Inferior parietal cortex (tissue), 1 donor: ENCODE data around the gene LST1.

ENCODE experiments used
- DNase-seq: peaks from one replicate; pipeline ENCODE4 v3.0.0-alpha.2; 2016; ENCODE audit errors: extremely low spot score

Gene LST1

DNA sequence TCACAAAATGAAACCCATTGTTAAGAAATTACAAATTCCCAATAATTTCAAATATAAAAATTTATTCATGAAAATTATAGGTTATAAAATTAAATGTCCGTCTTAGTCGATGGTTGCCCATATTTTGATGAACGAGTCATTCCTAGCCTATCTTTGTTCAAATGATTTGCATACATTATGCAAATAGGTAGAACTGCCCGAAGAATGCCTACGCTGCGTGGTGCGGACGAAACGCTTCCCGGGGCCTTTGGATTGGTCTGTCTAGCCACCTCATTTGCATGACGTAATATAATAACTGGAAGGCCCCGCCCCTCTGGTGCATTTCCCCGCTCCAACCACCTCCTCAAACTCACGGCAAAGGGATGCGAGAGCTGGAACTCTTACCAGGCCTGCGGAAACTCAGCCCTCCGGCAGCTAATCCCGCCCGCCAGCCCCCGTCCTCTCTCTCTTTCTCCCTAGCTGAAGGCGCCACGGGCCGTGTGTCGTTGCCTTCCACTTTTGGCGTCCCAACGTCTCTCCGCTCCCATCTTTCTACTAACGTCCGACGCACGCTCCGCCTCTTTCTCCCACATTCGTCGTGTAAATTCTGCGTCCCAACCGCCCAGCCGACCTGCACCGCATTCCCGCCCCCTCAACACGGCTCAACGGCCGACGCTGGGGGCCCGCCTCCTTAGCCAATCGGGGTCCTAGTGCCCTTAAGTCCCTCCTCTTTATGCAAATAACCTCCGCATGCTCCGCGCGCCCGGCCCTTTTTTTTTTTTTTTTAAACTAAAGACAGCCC is 33.9 kb downstream of the LST1 start:
- DNase-seq, result peak; percentile 97

DNA sequence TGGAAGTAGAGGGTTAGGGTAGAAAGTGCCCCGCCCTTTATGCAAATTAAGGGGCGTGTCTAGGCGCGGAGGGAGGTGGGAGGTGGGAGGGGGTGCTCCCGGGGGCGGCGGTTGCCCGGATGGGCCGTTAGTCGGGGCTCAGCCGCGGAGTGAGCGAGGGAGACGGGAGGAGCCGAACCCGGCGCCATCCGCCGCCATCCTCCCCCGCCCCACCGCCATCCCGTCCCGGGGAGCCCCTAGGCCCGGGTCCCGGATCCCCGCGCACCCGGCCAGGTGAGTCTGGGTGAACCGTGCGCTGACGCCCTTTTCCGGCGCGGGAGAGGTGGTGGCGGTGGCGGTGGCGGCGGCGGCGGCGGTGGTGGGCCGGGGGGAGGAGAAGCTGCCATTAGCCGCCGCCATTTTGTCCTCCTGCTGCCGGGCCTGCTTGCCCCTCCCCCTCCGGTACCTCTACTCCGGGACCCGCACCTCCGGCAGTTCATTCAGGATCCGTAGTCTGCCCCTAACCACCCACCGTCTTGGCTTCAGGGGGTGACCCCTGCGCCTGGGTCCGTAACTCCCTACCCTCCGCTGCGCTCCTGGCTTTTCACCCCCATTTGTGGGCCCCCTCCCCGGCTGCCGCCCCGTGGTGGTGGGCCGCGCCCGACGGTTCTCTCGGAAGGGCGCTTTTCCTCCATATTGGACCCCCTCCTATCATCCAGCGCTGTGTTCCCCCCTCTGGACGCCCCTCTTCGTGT is 34.7 kb downstream of the LST1 start, which contains the start of gene PRRC2A:
Gene PRRC2A (plus strand): TSS at position 130 of the 734 bp plus-strand sequence. CDS start 2,075 bp downstream, outside the sequence.
- DNase-seq, result peak; percentile 50

DNA sequence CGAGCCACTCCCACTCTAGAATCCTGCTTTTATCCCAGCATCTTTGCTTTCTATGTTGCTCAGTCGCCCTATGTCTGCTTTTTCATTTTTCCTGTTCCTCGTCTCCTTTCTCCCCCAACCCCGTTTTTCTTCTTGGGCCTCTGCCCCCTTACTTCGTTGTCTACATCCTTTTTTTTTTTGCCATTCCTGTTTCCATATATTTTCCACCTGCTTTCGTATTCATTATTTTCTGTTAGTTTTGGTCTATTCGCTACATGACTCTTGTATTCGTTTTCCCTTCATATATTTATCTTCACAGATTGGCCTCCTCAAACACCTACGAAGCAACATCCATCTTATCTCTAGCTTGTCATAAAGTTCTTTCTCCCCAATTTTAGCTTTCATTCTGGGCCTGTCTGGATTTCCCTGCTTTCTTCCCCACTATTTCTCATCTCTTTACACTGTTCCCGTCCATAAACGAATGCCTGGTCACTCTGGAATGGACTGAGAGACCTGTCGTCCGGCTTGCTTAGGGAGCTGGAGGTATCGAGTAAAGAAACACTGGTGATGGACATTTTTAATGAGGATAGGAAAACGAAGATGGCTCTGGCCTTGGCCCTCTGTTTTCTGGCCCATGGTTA is 35.4 kb downstream of the LST1 start:
- DNase-seq, result peak; percentile 12

DNA sequence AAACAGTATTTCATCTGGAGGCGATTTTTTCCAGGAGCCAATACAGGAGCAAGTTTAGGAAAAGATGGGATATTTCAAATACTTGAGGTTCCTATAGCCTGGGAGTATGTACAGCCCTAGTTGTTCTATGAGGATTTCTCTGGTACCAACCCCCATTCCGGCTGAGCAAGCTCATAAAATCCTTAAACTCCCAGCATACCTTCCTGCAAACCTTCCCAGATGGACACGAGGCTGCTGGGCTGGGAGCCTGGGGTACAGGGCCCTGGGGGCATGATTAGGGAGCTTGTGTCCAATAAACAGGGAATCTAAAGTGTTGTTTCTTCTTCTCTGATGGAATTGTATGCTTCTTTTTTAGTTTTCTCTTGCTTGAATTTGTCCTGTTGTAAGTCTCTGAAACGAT is 35.9 kb downstream of the LST1 start:
- no peak for DNase-seq

DNA sequence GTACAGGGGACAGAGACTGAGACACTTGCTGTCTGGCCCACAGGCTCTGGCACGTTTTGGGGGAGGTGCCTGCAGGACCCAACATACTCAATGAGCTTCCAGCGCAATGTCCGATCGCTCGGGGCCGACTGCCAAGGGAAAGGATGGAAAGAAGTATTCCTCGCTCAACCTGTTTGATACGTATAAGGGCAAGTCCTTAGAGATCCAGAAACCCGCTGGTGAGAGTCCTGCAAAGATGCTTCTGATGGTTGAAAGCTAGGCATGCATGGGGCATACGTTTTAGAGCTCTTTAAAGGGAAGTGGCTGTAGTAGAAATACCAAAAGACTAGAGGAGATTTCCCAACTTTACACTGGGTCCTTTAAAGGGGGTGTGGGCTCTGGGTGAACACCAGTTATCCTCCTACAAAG is 36.6 kb downstream of the LST1 start:
- DNase-seq, result no peak

DNA sequence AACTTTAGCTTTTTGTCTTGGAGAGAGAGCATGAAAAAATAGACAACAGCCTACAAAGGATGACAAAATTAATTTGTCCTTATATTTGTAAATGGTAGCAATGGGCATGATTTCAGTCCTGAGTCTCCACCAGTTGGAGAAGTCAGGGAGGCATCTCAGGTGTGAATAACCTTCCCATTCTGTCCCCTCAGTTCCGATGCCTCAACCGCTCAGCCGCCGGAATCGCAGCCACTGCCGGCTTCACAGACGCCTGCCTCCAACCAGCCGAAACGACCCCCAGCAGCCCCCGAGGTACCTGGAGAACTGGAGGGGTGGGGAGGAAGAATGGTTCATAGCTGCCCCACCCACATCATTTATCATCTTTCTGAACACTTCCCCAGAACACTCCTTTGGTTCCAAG is 38.0 kb downstream of the LST1 start:
- no peak for DNase-seq

DNA sequence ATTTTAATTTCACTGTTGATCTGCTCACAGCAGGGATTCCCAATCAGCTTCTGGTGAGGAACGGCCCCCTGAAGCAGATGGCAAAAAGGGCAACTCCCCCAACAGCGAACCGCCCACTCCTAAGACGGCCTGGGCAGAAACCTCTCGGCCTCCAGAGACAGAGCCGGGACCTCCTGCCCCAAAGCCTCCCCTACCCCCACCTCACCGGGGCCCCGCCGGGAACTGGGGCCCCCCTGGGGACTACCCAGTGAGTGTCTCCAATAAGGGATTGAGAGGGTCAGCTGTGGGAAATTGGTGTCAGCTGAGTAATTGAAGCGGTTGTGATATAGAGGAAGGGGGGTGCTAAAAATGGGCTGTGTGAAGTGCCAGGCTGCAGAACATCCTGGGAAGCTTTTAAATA is 40.9 kb downstream of the LST1 start:
- DNase-seq, result no peak

DNA sequence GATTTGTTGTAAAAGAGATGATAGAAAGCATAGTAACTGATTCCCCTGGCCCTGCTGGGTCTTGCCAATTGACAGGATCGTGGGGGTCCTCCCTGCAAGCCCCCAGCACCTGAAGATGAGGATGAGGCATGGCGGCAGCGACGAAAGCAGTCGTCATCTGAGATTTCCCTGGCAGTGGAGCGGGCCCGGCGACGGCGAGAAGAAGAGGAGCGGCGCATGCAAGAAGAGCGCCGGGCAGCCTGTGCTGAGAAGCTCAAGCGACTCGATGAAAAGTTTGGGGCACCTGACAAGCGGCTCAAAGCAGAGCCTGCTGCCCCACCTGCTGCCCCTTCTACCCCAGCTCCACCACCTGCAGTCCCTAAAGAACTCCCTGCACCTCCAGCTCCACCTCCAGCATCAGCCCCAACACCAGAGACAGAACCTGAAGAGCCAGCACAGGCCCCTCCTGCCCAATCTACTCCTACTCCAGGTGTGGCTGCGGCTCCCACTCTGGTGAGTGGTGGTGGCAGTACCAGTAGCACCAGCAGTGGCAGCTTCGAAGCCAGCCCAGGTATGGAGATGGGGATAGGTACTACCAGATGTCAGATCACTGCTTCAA is 41.7 kb downstream of the LST1 start:
- no peak for DNase-seq

DNA sequence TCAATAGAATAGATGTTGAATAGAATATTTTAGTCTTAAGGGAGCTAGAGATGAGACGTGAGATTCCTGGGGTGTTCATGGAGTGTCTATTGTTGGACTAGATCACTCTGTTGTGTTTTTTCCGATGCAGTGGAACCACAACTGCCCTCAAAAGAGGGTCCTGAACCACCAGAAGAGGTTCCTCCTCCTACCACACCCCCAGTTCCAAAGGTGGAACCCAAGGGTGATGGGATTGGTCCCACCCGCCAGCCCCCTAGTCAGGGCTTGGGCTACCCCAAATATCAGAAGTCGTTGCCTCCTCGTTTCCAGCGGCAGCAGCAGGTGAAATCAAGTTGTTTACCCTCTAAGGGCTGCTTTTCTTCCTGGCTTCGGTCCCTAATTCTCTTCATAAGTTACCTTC is 42.9 kb downstream of the LST1 start:
- DNase-seq, result no peak

DNA sequence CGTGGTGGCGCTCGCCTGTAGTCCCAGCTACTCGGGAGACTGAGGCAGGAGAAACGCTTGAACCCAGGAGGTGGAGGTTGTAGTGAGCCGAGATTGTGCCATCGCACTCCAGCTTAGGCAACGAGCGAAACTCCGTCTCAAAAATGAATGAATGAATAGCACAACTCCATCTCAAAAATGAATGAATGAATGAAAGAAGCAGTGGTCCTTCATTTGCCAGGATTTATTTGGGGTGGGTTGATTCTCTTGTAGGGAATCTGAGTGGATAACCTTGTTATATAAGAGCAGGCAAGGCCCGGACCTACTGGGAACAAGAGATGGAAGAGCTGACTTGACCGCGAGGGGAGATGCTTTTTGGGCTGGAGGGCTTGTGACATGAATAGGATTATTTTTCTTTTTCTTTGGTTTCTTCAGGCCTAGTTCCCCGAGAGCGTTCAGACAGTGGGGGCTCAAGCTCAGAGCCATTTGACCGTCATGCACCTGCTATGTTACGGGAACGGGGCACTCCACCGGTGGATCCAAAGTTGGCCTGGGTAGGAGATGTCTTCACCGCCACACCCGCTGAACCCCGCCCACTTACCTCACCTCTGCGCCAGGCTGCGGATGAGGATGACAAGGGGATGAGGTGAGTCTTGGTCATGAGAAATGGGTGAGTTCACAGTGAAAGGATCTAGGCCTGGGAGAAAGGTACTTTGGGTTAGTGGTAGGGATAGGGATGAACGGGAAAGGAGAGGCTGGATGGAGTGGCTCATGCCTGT is 44.3 kb downstream of the LST1 start:
- no peak for DNase-seq

DNA sequence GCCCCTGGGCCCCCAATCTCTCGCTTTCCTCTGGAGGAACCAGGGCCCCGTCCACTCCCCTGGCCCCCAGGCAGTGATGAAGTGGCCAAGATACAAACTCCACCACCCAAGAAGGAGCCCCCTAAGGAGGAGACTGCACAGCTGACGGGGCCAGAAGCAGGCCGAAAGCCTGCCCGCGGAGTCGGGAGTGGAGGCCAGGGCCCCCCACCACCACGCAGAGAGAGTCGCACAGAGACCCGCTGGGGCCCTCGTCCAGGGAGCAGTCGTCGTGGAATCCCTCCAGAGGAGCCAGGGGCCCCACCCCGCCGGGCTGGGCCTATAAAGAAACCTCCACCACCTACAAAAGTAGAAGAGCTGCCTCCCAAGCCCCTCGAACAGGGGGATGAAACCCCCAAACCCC is 45.1 kb downstream of the LST1 start:
- DNase-seq, result no peak

DNA sequence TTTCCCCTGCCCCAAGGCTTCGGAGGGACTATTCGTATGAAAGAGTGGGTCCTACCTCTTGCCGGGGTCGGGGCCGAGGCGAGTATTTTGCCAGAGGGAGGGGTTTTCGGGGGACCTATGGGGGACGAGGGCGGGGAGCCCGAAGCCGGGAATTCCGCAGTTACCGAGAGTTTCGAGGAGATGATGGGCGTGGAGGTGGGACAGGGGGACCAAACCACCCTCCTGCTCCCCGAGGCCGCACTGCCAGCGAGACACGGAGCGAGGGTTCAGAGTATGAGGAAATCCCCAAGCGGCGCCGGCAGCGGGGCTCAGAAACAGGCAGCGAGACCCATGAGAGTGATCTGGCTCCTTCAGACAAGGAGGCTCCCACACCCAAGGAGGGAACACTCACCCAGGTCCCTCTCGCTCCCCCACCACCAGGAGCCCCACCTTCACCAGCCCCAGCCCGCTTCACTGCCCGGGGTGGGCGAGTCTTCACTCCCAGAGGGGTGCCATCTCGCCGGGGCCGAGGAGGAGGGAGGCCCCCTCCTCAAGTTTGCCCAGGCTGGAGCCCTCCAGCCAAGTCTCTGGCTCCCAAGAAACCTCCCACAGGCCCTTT is 45.7 kb downstream of the LST1 start:
- DNase-seq, result no peak

DNA sequence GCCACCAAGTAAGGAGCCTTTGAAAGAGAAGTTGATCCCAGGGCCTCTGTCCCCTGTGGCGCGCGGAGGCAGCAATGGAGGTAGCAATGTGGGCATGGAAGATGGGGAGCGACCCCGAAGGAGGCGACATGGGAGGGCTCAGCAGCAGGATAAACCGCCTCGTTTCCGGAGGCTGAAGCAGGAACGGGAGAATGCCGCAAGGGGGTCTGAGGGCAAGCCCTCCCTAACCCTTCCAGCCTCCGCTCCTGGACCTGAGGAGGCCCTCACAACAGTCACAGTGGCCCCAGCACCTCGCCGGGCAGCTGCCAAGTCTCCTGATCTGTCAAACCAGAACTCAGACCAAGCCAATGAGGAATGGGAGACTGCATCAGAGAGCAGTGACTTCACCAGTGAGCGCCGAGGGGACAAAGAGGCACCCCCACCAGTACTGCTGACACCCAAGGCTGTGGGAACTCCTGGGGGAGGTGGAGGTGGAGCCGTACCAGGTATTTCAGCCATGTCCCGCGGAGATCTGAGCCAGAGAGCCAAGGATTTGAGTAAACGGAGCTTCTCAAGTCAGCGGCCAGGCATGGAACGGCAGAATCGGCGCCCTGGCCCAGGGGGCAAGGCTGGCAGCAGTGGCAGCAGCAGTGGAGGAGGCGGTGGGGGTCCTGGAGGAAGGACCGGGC is 46.3 kb downstream of the LST1 start:
- no peak for DNase-seq

DNA sequence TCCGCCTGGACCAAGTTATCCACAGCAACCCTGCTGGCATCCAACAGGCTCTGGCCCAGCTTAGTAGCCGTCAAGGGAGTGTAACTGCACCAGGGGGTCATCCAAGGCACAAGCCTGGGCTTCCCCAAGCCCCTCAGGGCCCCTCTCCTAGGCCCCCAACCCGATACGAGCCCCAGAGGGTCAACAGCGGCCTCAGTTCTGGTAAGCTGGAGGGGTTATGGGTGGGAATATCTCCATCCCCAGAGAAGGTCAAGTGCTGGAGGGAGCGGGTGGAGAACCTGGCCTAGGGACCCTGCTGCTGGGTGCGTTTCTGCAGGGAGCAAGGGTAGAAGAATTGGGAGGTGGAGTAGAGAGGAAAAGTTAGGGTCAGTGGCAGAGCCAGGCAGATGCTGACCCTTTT is 47.4 kb downstream of the LST1 start:
- no peak for DNase-seq

DNA sequence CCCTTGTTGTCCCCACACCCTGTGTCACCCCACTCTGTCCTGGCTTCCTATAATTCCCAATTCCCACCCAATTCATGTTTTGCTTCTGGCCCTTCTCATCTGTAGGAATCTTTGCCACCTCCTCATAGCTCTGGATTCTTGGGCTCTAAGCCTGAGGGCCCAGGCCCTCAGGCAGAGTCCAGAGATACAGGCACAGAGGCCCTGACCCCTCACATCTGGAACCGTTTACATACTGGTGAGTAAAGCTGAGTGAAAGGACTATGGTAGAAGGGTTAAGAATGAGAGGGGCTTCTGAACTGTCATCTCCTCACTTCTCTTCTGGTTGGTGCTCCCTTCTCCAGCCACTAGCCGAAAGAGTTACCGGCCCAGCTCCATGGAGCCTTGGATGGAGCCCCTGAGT is 48.1 kb downstream of the LST1 start:
- DNase-seq, result no peak

DNA sequence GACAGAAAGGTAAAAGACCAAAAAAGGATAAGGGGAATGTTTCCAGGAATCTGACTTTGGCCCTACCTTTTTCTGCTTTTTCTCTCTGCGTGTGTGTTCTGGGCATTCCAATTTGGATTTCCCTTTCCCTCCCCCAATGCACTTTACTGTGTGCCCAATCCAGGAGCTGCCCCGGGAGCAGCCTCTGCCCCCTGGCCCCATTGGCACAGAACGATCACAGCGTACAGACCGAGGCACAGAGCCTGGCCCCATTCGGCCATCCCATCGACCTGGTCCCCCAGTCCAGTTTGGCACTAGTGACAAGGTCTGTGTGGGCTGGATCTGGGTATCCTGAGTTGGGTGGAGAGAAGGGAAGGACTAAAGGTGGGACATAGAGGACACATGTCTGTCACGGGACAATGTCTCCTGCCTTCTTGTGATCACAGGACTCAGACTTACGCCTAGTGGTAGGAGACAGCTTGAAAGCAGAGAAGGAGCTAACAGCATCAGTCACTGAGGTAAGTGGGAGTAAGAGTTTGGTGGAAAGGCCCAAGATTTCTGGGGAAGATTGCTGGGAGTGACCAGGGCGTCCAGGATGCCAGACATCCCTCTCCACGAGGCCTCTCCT is 49.0 kb downstream of the LST1 start:
- no peak for DNase-seq

DNA sequence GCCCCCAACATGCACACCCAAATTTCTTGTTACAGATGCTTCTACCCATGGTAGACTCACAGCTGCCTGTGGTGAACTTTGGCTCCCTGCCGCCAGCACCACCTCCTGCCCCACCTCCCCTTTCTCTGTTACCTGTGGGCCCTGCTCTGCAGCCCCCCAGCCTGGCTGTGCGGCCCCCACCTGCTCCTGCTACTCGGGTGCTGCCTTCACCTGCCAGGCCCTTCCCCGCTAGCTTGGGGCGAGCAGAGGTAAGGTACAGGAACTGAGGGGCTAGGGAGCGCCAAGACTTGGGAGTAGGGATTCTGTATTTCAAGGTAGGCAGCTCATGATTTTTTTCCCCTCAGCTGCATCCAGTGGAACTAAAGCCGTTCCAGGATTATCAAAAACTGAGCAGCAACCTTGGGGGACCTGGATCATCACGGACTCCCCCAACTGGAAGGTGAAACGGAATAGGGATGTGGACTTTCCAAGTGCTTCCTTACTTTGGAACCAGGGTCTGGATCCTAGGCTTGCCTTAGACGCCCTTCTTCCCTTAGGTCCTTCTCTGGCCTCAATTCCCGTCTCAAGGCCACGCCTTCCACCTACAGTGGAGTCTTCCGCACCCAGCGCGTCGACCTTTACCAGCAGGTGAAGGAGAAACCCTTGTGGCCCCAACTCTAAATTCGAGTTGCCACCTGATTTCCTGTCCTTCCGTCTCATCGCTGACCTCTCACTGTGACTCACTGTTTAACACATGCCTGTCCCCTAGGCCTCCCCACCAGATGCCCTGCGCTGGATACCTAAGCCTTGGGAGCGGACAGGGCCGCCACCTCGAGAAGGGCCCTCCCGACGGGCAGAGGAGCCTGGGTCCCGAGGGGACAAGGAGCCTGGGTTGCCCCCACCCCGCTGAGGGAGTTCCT is 50.9 kb downstream of the LST1 start:
- no peak for DNase-seq
